Measurements from ENCODE around the gene SP3. TPM values are rescaled to one million over a fixed set of nuclear protein-coding genes. Genes with fewer than 3 reads are reported as not detected.

The SP3 gene
- total RNA-seq, 1 donor from 2014 or later, result 95.8 TPM

GRCh38 chr2:173947131-173947530 is 18.0 kb downstream of the SP3 start:
- no peak overlapping the region for H3K4me3 Mint-ChIP-seq
- no peaks in the 10 kb centered on the region for H3K27me3 Mint-ChIP-seq (ENCODE audit: insufficient read depth)
- DNase-seq (ENCODE audit: low spot score), result no peak
- H3K9me3 Mint-ChIP-seq, result no peaks in the 10 kb centered on the region
- peaks cover 31% of the 10 kb centered on the region for H3K36me3 Mint-ChIP-seq (ENCODE audit: low read depth)
- intact Hi-C loops (cut with micrococcal nuclease), result no loop called here
- peak overlapping the region; percentile 59 for H3K27ac Mint-ChIP-seq
- peaks cover 52% of the 10 kb centered on the region for H3K4me1 Mint-ChIP-seq (ENCODE audit: low read depth)

- DNase-seq (ENCODE audit: low spot score), result no peak
- Mint-ChIP-seq H3K9me3 (no peaks in the 10 kb centered on the region), H3K27me3 (ENCODE audit: insufficient read depth) (no peaks in the 10 kb centered on the region), H3K27ac (no peak overlapping the region), H3K4me1 (ENCODE audit: low read depth) (peaks cover 68% of the 10 kb centered on the region), H3K36me3 (ENCODE audit: low read depth) (peaks cover 26% of the 10 kb centered on the region), H3K4me3 (no peak overlapping the region)
- intact Hi-C loops (cut with micrococcal nuclease), result no loop called here
Measured at GRCh38 chr2:173943738-173944137, 21.4 kb downstream of the SP3 start.

GRCh38 chr2:173942861-173943523 is 22.2 kb downstream of the SP3 start:
- H3K4me3 Mint-ChIP-seq, result no peak overlapping the region
- no peaks in the 10 kb centered on the region for H3K9me3 Mint-ChIP-seq
- H3K4me1 Mint-ChIP-seq (ENCODE audit: low read depth), result peaks cover 73% of the 10 kb centered on the region
- no peak for DNase-seq (ENCODE audit: low spot score)
- peak overlapping the region; percentile 61 for H3K27ac Mint-ChIP-seq
- H3K27me3 Mint-ChIP-seq (ENCODE audit: insufficient read depth), result no peaks in the 10 kb centered on the region
- peaks cover 28% of the 10 kb centered on the region for H3K36me3 Mint-ChIP-seq (ENCODE audit: low read depth)
- intact Hi-C loops (cut with micrococcal nuclease), result loop anchor here (1.0 kb wide), 1 partner anchor 19 kb away; no protein-coding TSS in a partner anchor

GRCh38 chr2:173941567-173941966 is 23.6 kb downstream of the SP3 start:
- H3K4me1 Mint-ChIP-seq (ENCODE audit: low read depth), result peaks cover 59% of the 10 kb centered on the region
- H3K27ac Mint-ChIP-seq, result no peak overlapping the region
- H3K27me3 Mint-ChIP-seq (ENCODE audit: insufficient read depth), result no peaks in the 10 kb centered on the region
- intact Hi-C loops (cut with micrococcal nuclease), result no loop called here
- H3K4me3 Mint-ChIP-seq, result no peak overlapping the region
- H3K9me3 Mint-ChIP-seq, result no peaks in the 10 kb centered on the region
- no peak for DNase-seq (ENCODE audit: low spot score)
- H3K36me3 Mint-ChIP-seq (ENCODE audit: low read depth), result peaks cover 18% of the 10 kb centered on the region

GRCh38 chr2:173940208-173941020 is 24.8 kb downstream of the SP3 start:
- peaks cover 16% of the 10 kb centered on the region for H3K36me3 Mint-ChIP-seq (ENCODE audit: low read depth)
- peak overlapping the region; percentile 64 for H3K27ac Mint-ChIP-seq
- peaks cover 59% of the 10 kb centered on the region for H3K4me1 Mint-ChIP-seq (ENCODE audit: low read depth)
- no peaks in the 10 kb centered on the region for H3K9me3 Mint-ChIP-seq
- intact Hi-C loops (cut with micrococcal nuclease), result no loop called here
- H3K4me3 Mint-ChIP-seq, result no peak overlapping the region
- no peak for DNase-seq (ENCODE audit: low spot score)
- H3K27me3 Mint-ChIP-seq (ENCODE audit: insufficient read depth), result no peaks in the 10 kb centered on the region

- Mint-ChIP-seq H3K36me3 (ENCODE audit: low read depth) (peaks cover 15% of the 10 kb centered on the region), H3K9me3 (no peaks in the 10 kb centered on the region), H3K4me3 (no peak overlapping the region), H3K27ac (no peak overlapping the region), H3K4me1 (ENCODE audit: low read depth) (peaks cover 53% of the 10 kb centered on the region), H3K27me3 (ENCODE audit: insufficient read depth) (no peaks in the 10 kb centered on the region)
- DNase-seq (ENCODE audit: low spot score), result no peak
- intact Hi-C loops (cut with micrococcal nuclease), result loop anchor here (5.0 kb wide), 1 partner anchor 47 kb away; no protein-coding TSS in a partner anchor
Measured at GRCh38 chr2:173938700-173939384, 26.3 kb downstream of the SP3 start.

GRCh38 chr2:173935305-173935704 is 29.9 kb downstream of the SP3 start:
- no peak for DNase-seq (ENCODE audit: low spot score)
- H3K27me3 Mint-ChIP-seq (ENCODE audit: insufficient read depth), result no peaks in the 10 kb centered on the region
- H3K4me1 Mint-ChIP-seq (ENCODE audit: low read depth), result peaks cover 22% of the 10 kb centered on the region
- peaks cover 14% of the 10 kb centered on the region for H3K36me3 Mint-ChIP-seq (ENCODE audit: low read depth)
- no peak overlapping the region for H3K27ac Mint-ChIP-seq
- intact Hi-C loops (cut with micrococcal nuclease), result loop anchor here (2.0 to 5.0 kb wide), 2 partner anchors 15 to 43 kb away; no protein-coding TSS in a partner anchor
- H3K9me3 Mint-ChIP-seq, result no peaks in the 10 kb centered on the region
- H3K4me3 Mint-ChIP-seq, result no peak overlapping the region

GRCh38 chr2:173934895-173935294 is 30.3 kb downstream of the SP3 start:
- Mint-ChIP-seq H3K27ac (peak overlapping the region; percentile 4), H3K4me1 (ENCODE audit: low read depth) (peaks cover 17% of the 10 kb centered on the region), H3K36me3 (ENCODE audit: low read depth) (peaks cover 14% of the 10 kb centered on the region), H3K27me3 (ENCODE audit: insufficient read depth) (no peaks in the 10 kb centered on the region), H3K4me3 (no peak overlapping the region), H3K9me3 (no peaks in the 10 kb centered on the region)
- no peak for DNase-seq (ENCODE audit: low spot score)
- intact Hi-C loops (cut with micrococcal nuclease), result loop anchor here (2.0 to 5.0 kb wide), 2 partner anchors 14 to 43 kb away; no protein-coding TSS in a partner anchor

GRCh38 chr2:173931751-173932150 is 33.4 kb downstream of the SP3 start:
- DNase-seq (ENCODE audit: low spot score), result no peak
- Mint-ChIP-seq H3K4me3 (no peak overlapping the region), H3K4me1 (ENCODE audit: low read depth) (peaks cover 9% of the 10 kb centered on the region), H3K27ac (no peak overlapping the region), H3K36me3 (ENCODE audit: low read depth) (peaks cover 27% of the 10 kb centered on the region), H3K9me3 (peaks cover 4% of the 10 kb centered on the region), H3K27me3 (ENCODE audit: insufficient read depth) (no peaks in the 10 kb centered on the region)
- intact Hi-C loops (cut with micrococcal nuclease), result no loop called here

GRCh38 chr2:173929441-173929840 is 35.7 kb downstream of the SP3 start:
- no peak for DNase-seq (ENCODE audit: low spot score)
- peaks cover 4% of the 10 kb centered on the region for H3K9me3 Mint-ChIP-seq
- no peak overlapping the region for H3K4me3 Mint-ChIP-seq
- peaks cover 29% of the 10 kb centered on the region for H3K36me3 Mint-ChIP-seq (ENCODE audit: low read depth)
- no peak overlapping the region for H3K27ac Mint-ChIP-seq
- H3K27me3 Mint-ChIP-seq (ENCODE audit: insufficient read depth), result no peaks in the 10 kb centered on the region
- intact Hi-C loops (cut with micrococcal nuclease), result loop anchor here (5.0 kb wide), 1 partner anchor 33 kb away; no protein-coding TSS in a partner anchor
- H3K4me1 Mint-ChIP-seq (ENCODE audit: low read depth), result peaks cover 17% of the 10 kb centered on the region

GRCh38 chr2:173926875-173927274 is 38.3 kb downstream of the SP3 start:
- intact Hi-C loops (cut with micrococcal nuclease), result loop anchor here (5.0 kb wide), 1 partner anchor 35 kb away; no protein-coding TSS in a partner anchor
- no peak for DNase-seq (ENCODE audit: low spot score)
- Mint-ChIP-seq H3K27me3 (ENCODE audit: insufficient read depth) (no peaks in the 10 kb centered on the region), H3K36me3 (ENCODE audit: low read depth) (peaks cover 23% of the 10 kb centered on the region), H3K4me3 (no peak overlapping the region), H3K4me1 (ENCODE audit: low read depth) (peaks cover 30% of the 10 kb centered on the region), H3K9me3 (peaks cover 4% of the 10 kb centered on the region), H3K27ac (no peak overlapping the region)

GRCh38 chr2:173924285-173924684 is 40.9 kb downstream of the SP3 start:
- H3K4me1 Mint-ChIP-seq (ENCODE audit: low read depth), result peaks cover 43% of the 10 kb centered on the region
- DNase-seq (ENCODE audit: low spot score), result no peak
- H3K36me3 Mint-ChIP-seq (ENCODE audit: low read depth), result peaks cover 22% of the 10 kb centered on the region
- H3K27me3 Mint-ChIP-seq (ENCODE audit: insufficient read depth), result no peaks in the 10 kb centered on the region
- no peak overlapping the region for H3K4me3 Mint-ChIP-seq
- intact Hi-C loops (cut with micrococcal nuclease), result no loop called here
- no peak overlapping the region for H3K27ac Mint-ChIP-seq
- H3K9me3 Mint-ChIP-seq, result peaks cover 4% of the 10 kb centered on the region
